ENCODE data around the gene PARD3. TPM values are rescaled to one million over a fixed set of nuclear protein-coding genes. Genes with fewer than 3 reads are reported as not detected.
"Not testable (repeated sequence)": the region's sequence is repeated elsewhere in the genome, so short reads cannot be mapped to it uniquely, and the experiment has no call there.

Gene PARD3
- total and polyA plus RNA-seq, 10 of the 15 experiments (the other 5 are each of a cell fraction or from before 2014, with no cell fraction given): 2.6 to 43.1 (median 13.9) TPM

- no peak for TF ChIP-seq PKNOX1 (IDR thresholded peaks at IDR 0.05)
- no peak for TF ChIP-seq KLF5 (IDR thresholded peaks at IDR 0.05; ENCODE audit: partially characterized antibody)
These were observed 387.2 kb downstream of the PARD3 start (continued) for GRCh38 chr10:34427911-34428216.

- H3K27ac ChIP-seq (ENCODE audit: control insufficient read depth, insufficient read depth); H3K9ac ChIP-seq (ENCODE audit: control insufficient read depth, insufficient read depth, low read length); H3K4me1 ChIP-seq (ENCODE audit: control insufficient read depth, insufficient read depth, low read length); H3K4me3 ChIP-seq; H3K36me3 ChIP-seq (ENCODE audit: control insufficient read depth in 2 of 2, insufficient read depth in 2 of 2, low read length in 1 of 2); RAD21 ChIA-PET (ENCODE audit: unreplicated experiment); in situ Hi-C loops (cut with MboI); H3K9me3 ChIP-seq (replicated peaks; ENCODE audit: control insufficient read depth, insufficient read depth, low read length); H3K79me2 ChIP-seq (ENCODE audit: control insufficient read depth, insufficient read depth, low read length); H2AFZ ChIP-seq (ENCODE audit: control insufficient read depth, low read depth, low read length); H3K27me3 ChIP-seq (replicated peaks in 1 of 2; ENCODE audit: control insufficient read depth in 2 of 2, insufficient read depth in 2 of 2, low read length in 1 of 2); DNase-seq (ENCODE audit: low read depth, low spot score); FAIRE-seq; H3K4me2 ChIP-seq (ENCODE audit: control insufficient read depth, insufficient read depth); ATAC-seq; H4K20me1 ChIP-seq (ENCODE audit: control insufficient read depth, insufficient read depth): not testable (repeated sequence)
- intact Hi-C loops (cut with micrococcal nuclease; ENCODE audit: unreplicated experiment): loop anchor here (10.0 kb wide), 1 partner anchor 57 kb away; no protein-coding TSS in a partner anchor
- WGBS (ENCODE audit: insufficient coverage, insufficient replicate concordance, low lambda C conversion rate, missing lambda C conversion rate): 50% methylated on average over 20 of the region's 20 CpGs
- POLR2A ChIA-PET: interaction anchor here (0.6 kb wide), 1 partner anchor 198 kb away, joined by 4 read pairs; no protein-coding TSS in a partner anchor
- CTCF ChIA-PET: interaction anchor here (1.9 kb wide), 1 partner anchor 12 kb away, joined by 4 read pairs; no protein-coding TSS in a partner anchor
- SMC1A ChIA-PET (ENCODE audit: uncharacterized antibody, unreplicated experiment): interaction anchor here (1.0 kb wide), 1 partner anchor 17 kb away, joined by 3 read pairs; no protein-coding TSS in a partner anchor
- TSS peak; percentile 35 for BruUV-seq (replicated peaks)
These were observed 387.8 kb downstream of the PARD3 start for GRCh38 chr10:34427158-34427910.

Data from GM12878 (cell line).